ENCODE results near the gene PLEKHM2. TPM values are rescaled to one million over a fixed set of nuclear protein-coding genes. Genes with fewer than 3 reads are reported as not detected.

PLEKHM2 gene
- total and polyA plus RNA-seq, 2 of the 8 experiments (the other 6 are each of a cell fraction or from before 2014, with no cell fraction given), result 38.3 to 47.6 TPM

DNA sequence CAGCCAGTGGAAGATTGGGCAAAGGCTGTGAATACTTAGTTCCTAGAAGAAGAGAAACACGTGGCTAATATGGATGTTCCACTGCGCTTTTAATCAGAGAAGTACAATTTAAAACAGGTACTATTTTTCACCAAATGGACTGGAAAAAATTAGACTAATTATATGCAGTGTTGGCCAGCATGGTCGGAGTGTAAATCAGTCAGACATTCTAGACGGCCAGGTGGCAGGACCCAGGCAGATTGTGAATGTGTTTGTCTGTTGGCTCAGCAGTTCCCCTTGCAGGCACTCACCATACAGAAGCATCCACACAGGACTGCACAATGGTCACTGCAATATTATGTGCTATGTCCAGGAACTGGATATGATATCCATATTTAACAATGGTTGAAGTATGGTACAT is 28.0 kb downstream of the PLEKHM2 start:
- H4K8ac ChIP-seq (ENCODE audit: extremely low read depth, insufficient read depth, low read length), result no peak overlapping the region
- H3K23ac ChIP-seq (ENCODE audit: insufficient read length), result no peak overlapping the region
- H3K4ac ChIP-seq (replicated peaks; ENCODE audit: insufficient read length, low read depth, low read length), result no peak overlapping the region
- H2BK12ac ChIP-seq (ENCODE audit: low read depth, low read length), result no peak overlapping the region
- no peak for TF ChIP-seq RBBP5 (IDR thresholded peaks at IDR 0.05; ENCODE audit: borderline replicate concordance, low read depth, low read length)
- TF ChIP-seq EZH2 (IDR thresholded peaks at IDR 0.05; ENCODE audit: low read depth, low read length, severe bottlenecking), result no peak
- TF ChIP-seq CBX5 (IDR thresholded peaks at IDR 0.05; ENCODE audit: low read depth, low read length), result no peak
- no peak for TF ChIP-seq SIX5 (IDR thresholded peaks at IDR 0.05; ENCODE audit: low read depth, low read length)
- no peak for TF ChIP-seq RNF2 (IDR thresholded peaks at IDR 0.05; ENCODE audit: borderline replicate concordance, low read depth, low read length, missing control alignments, poor library complexity, severe bottlenecking)
- TF ChIP-seq POLR2A (IDR thresholded peaks at IDR 0.05; ENCODE audit: control extremely low read depth in 1 of 2, low read depth in 2 of 2, low read length in 2 of 2), result no peak
- TF ChIP-seq, protein P1, sequence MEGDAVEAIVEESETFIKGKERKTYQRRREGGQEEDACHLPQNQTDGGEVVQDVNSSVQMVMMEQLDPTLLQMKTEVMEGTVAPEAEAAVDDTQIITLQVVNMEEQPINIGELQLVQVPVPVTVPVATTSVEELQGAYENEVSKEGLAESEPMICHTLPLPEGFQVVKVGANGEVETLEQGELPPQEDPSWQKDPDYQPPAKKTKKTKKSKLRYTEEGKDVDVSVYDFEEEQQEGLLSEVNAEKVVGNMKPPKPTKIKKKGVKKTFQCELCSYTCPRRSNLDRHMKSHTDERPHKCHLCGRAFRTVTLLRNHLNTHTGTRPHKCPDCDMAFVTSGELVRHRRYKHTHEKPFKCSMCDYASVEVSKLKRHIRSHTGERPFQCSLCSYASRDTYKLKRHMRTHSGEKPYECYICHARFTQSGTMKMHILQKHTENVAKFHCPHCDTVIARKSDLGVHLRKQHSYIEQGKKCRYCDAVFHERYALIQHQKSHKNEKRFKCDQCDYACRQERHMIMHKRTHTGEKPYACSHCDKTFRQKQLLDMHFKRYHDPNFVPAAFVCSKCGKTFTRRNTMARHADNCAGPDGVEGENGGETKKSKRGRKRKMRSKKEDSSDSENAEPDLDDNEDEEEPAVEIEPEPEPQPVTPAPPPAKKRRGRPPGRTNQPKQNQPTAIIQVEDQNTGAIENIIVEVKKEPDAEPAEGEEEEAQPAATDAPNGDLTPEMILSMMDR (IDR thresholded peaks at IDR 0.05; ENCODE audit: control extremely low read depth in 1 of 3, insufficient read depth in 1 of 3, low read depth in 1 of 3, low read length in 3 of 3), result no peak
- TF ChIP-seq SP4 (IDR thresholded peaks at IDR 0.05; ENCODE audit: low read length), result no peak
- no peak for TF ChIP-seq BCL11A (IDR thresholded peaks at IDR 0.05; ENCODE audit: low read depth in 2 of 2, low read length in 2 of 2)
- TF ChIP-seq MAFK (IDR thresholded peaks at IDR 0.05; ENCODE audit: low read depth, low read length), result no peak
- no peak for TF ChIP-seq SIN3A (conservative IDR thresholded peaks at IDR 0.05 in 1 of 2, IDR thresholded peaks at IDR 0.05 in 1 of 2; ENCODE audit: low read depth in 1 of 2, low read length in 2 of 2)
- H3K18ac ChIP-seq (ENCODE audit: extremely low read depth, low read length), result no peak overlapping the region
- peaks cover 3 to 7% of the 10 kb centered on the region in 2 experiments for H4K20me1 ChIP-seq (replicated peaks in 1 of 2; ENCODE audit: control insufficient read depth in 1 of 2, insufficient read depth in 2 of 2, low read length in 2 of 2)
- no peaks in the 10 kb centered on the region for H3K9me3 ChIP-seq (ENCODE audit: insufficient read depth in 2 of 2, low read depth in 1 of 2, low read length in 1 of 2)
- no peaks in the 10 kb centered on the region for H3K27me3 ChIP-seq (replicated peaks in 1 of 4; ENCODE audit: control insufficient read depth in 3 of 4, extremely low read depth in 1 of 4, insufficient read depth in 3 of 4, low read length in 3 of 4)
- no peak overlapping the region for H2BK20ac ChIP-seq (ENCODE audit: low read length)
- DNase-seq (ENCODE audit: low read depth in 1 of 2, low spot score in 2 of 2) (no peak), FAIRE-seq (no peak)
- POLR2A ChIA-PET (ENCODE audit: partially characterized antibody), result interaction anchor here (1.7 kb wide), 1 partner anchor 13 kb away, joined by 3 read pairs; no protein-coding TSS in a partner anchor
- H3K9ac ChIP-seq (replicated peaks in 1 of 4; ENCODE audit: extremely low read depth in 1 of 4, low read depth in 3 of 4, low read length in 3 of 4), result no peak overlapping the region
- no peak overlapping the region for H2BK15ac ChIP-seq (ENCODE audit: low read length)
- no peak overlapping the region for H2BK120ac ChIP-seq (replicated peaks; ENCODE audit: low read depth, low read length)
- H3K23me2 ChIP-seq (ENCODE audit: low read depth, low read length), result no peaks in the 10 kb centered on the region
- no peaks in the 10 kb centered on the region for H3K79me2 ChIP-seq (ENCODE audit: control insufficient read depth in 1 of 2, insufficient read depth in 2 of 2, low read length in 2 of 2)
- WGBS, 2 experiments (ENCODE audit: extremely low coverage in 1 of 2, insufficient coverage in 1 of 2, insufficient read length in 1 of 2, insufficient replicate concordance in 2 of 2, low coverage in 1 of 2, low lambda C conversion rate in 2 of 2, missing lambda C conversion rate in 1 of 2), result 91% methylated on average over 4 of the region's 4 CpGs; no CpG with 5 or more reads in 1 of the 2 experiments
- H3K14ac ChIP-seq (ENCODE audit: insufficient read length), result no peak overlapping the region
- no peak overlapping the region for H2BK5ac ChIP-seq (ENCODE audit: low read depth, low read length)
- no peak overlapping the region for H3K4me3 ChIP-seq (ENCODE audit: extremely low read depth in 1 of 4, insufficient read depth in 2 of 4, low read depth in 3 of 4, low read length in 4 of 4)
- peaks cover 5% of the 10 kb centered on the region for H3K79me1 ChIP-seq (ENCODE audit: low read depth, low read length)
- no peak overlapping the region for H3K4me2 ChIP-seq (ENCODE audit: insufficient read depth in 1 of 2, low read depth in 2 of 2, low read length in 2 of 2)
- H2AK5ac ChIP-seq (ENCODE audit: low read depth, low read length), result no peak overlapping the region
- peaks cover 0 to 7% (median 2%) of the 10 kb centered on the region in 4 experiments; a peak in 4 of 8 replicates for H3K36me3 ChIP-seq (ENCODE audit: control insufficient read depth in 2 of 4, insufficient read depth in 4 of 4, low read length in 3 of 4)
- no peak overlapping the region for H4K5ac ChIP-seq (ENCODE audit: insufficient read length, low read depth, low read length)
- H4K91ac ChIP-seq (replicated peaks; ENCODE audit: insufficient read length, low read length), result no peak overlapping the region
- no peak overlapping the region for H3K56ac ChIP-seq (replicated peaks; ENCODE audit: insufficient read length, low read depth, low read length)
- H3K4me1 ChIP-seq (replicated peaks in 1 of 4; ENCODE audit: control insufficient read depth in 3 of 4, insufficient read depth in 4 of 4, low read length in 3 of 4), result no peaks in the 10 kb centered on the region
- CTCF ChIA-PET (ENCODE audit: partially characterized antibody), result interaction anchor here (1.4 kb wide), 1 partner anchor 20 kb away, joined by 4 read pairs; no protein-coding TSS in a partner anchor
- H3K27ac ChIP-seq (ENCODE audit: low read depth, low read length), result no peak overlapping the region
- H2AFZ ChIP-seq (ENCODE audit: low read length), result no peak overlapping the region

Measured in H1 (cell line).